ENCODE measurements around the gene CTNNA2. TPM values are rescaled to one million over a fixed set of nuclear protein-coding genes. Genes with fewer than 3 reads are reported as not detected.
A peak's percentile ranks its signal among the peaks of the same experiment; 100 is the strongest.

Gene CTNNA2
- total and polyA plus RNA-seq, 7 donors = 0.03 to 0.36 (median 0.17) TPM; not detected in 4

GRCh38 chr2:80242355-80242910 lies 729.6 kb downstream of the CTNNA2 start:
- H3K36me3 ChIP-seq (ENCODE audit: insufficient read depth in 1 of 2, low read depth in 1 of 2) = no peaks in the 10 kb centered on the region
- ATAC-seq (peak in 3 of 4 donors; percentile 27 to 80 (median 59)), DNase-seq (no peak)
- H3K4me3 ChIP-seq = no peak overlapping the region
- H3K9me3 ChIP-seq = no peaks in the 10 kb centered on the region
- no peak for TF ChIP-seq CTCF (IDR thresholded peaks at IDR 0.05)
- no peaks in the 10 kb centered on the region for H3K4me1 ChIP-seq
- H3K27me3 ChIP-seq (ENCODE audit: insufficient read depth in 3 of 3, low read length in 2 of 3) = no peaks in the 10 kb centered on the region
- no peak overlapping the region for H3K27ac ChIP-seq
- intact Hi-C loops (cut with DNase I) = no loop called here
- WGBS, 3 donors = 20 to 33% (median 23%) methylated on average over 3 of the region's 3 CpGs

GRCh38 chr2:80244905-80245584 lies 732.2 kb downstream of the CTNNA2 start:
- H3K27me3 ChIP-seq (ENCODE audit: insufficient read depth in 3 of 3, low read length in 2 of 3) = no peaks in the 10 kb centered on the region
- H3K36me3 ChIP-seq (ENCODE audit: insufficient read depth in 1 of 2, low read depth in 1 of 2) = no peaks in the 10 kb centered on the region
- intact Hi-C loops (cut with DNase I) = no loop called here
- no peak overlapping the region for H3K4me3 ChIP-seq
- no peak for ATAC-seq
- no peak overlapping the region for H3K27ac ChIP-seq
- no peak for TF ChIP-seq CTCF (IDR thresholded peaks at IDR 0.05)
- DNase-seq = no peak
- WGBS, 3 donors = 61 to 63% (median 61%) methylated on average over 8 of the region's 8 CpGs
- no peaks in the 10 kb centered on the region for H3K4me1 ChIP-seq
- no peaks in the 10 kb centered on the region for H3K9me3 ChIP-seq

- no peaks in the 10 kb centered on the region for H3K36me3 ChIP-seq (ENCODE audit: insufficient read depth in 1 of 2, low read depth in 1 of 2)
- intact Hi-C loops (cut with DNase I) = no loop called here
- H3K4me1 ChIP-seq = no peaks in the 10 kb centered on the region
Measured at GRCh38 chr2:80246534-80246933, 733.7 kb downstream of the CTNNA2 start.

GRCh38 chr2:80247339-80247738 lies 734.5 kb downstream of the CTNNA2 start:
- ATAC-seq (no peak), DNase-seq (no peak)
- no peak overlapping the region for H3K27ac ChIP-seq
- WGBS, 3 donors = 83 to 93% (median 87%) methylated on average over 3 of the region's 3 CpGs
- intact Hi-C loops (cut with DNase I) = no loop called here
- H3K9me3 ChIP-seq = no peaks in the 10 kb centered on the region
- no peaks in the 10 kb centered on the region for H3K27me3 ChIP-seq (ENCODE audit: insufficient read depth in 3 of 3, low read length in 2 of 3)
- H3K4me3 ChIP-seq = no peak overlapping the region
- TF ChIP-seq CTCF (IDR thresholded peaks at IDR 0.05) = no peak
- H3K36me3 ChIP-seq (ENCODE audit: insufficient read depth in 1 of 2, low read depth in 1 of 2) = no peaks in the 10 kb centered on the region
- no peaks in the 10 kb centered on the region for H3K4me1 ChIP-seq

More at GRCh38 chr2:80246534-80246933, 733.7 kb downstream of the CTNNA2 start:
- TF ChIP-seq CTCF (IDR thresholded peaks at IDR 0.05) = no peak
- H3K27me3 ChIP-seq (ENCODE audit: insufficient read depth in 3 of 3, low read length in 2 of 3) = no peaks in the 10 kb centered on the region
- H3K4me3 ChIP-seq = no peak overlapping the region
- no peak overlapping the region for H3K27ac ChIP-seq
- ATAC-seq (no peak), DNase-seq (no peak)
- WGBS, 3 donors = 94 to 97% (median 97%) methylated on average over 1 of the region's 1 CpG
- no peaks in the 10 kb centered on the region for H3K9me3 ChIP-seq
